Activated T-cell treated with anti-CD3 and anti-CD28 coated beads, Interleukin-2, amount 50 U/mL, for 48 hours (primary cell): ENCODE data around the gene PRG3.
"Not testable (repeated sequence)": the region's sequence is repeated elsewhere in the genome, so short reads cannot be mapped to it uniquely, and the experiment has no call there.

Experiments used
- DNase-seq, 2 experiments: peaks; one replicate each; pipeline ENCODE4 v3.0.0-alpha.2; 2020

The PRG3 gene

GRCh38 chr11:57386178-57386940 is 5.4 kb upstream of the PRG3 start:
- DNase-seq = no peak

GRCh38 chr11:57379732-57380131 is 1.2 kb downstream of the PRG3 start:
- no peak for DNase-seq

GRCh38 chr11:57378186-57378585 is 2.8 kb downstream of the PRG3 start:
- DNase-seq = no peak

GRCh38 chr11:57377107-57377506 is 3.8 kb downstream of the PRG3 start:
- DNase-seq = no peak

GRCh38 chr11:57376095-57377090 is 4.6 kb downstream of the PRG3 start:
- DNase-seq = no peak

GRCh38 chr11:57375490-57375889 is 5.5 kb downstream of the PRG3 start:
- no peak for DNase-seq

- no peak for DNase-seq
Measured at GRCh38 chr11:57374966-57375365, 6.0 kb downstream of the PRG3 start.

GRCh38 chr11:57373146-57373545 is 7.8 kb downstream of the PRG3 start:
- DNase-seq = no peak

- DNase-seq = no peak
Measured at GRCh38 chr11:57370941-57371340, 10.0 kb downstream of the PRG3 start.

GRCh38 chr11:57370251-57370650 is 10.7 kb downstream of the PRG3 start:
- no peak for DNase-seq

GRCh38 chr11:57368845-57369232 is 12.1 kb downstream of the PRG3 start:
- no peak for DNase-seq

- no peak for DNase-seq
Measured at GRCh38 chr11:57368106-57368844, 12.7 kb downstream of the PRG3 start.

- DNase-seq = no peak
Measured at GRCh38 chr11:57364851-57365660, 15.9 kb downstream of the PRG3 start.

GRCh38 chr11:57363131-57364080 is 17.5 kb downstream of the PRG3 start:
- no peak for DNase-seq

- DNase-seq = no peak
Measured at GRCh38 chr11:57361926-57362325, 19.0 kb downstream of the PRG3 start.

GRCh38 chr11:57361420-57361819 is 19.5 kb downstream of the PRG3 start:
- DNase-seq = not testable (repeated sequence)

GRCh38 chr11:57360991-57361390 is 20.0 kb downstream of the PRG3 start:
- DNase-seq = no peak

GRCh38 chr11:57359896-57360690 is 20.9 kb downstream of the PRG3 start:
- no peak for DNase-seq

- DNase-seq = no peak
Measured at GRCh38 chr11:57359396-57359795, 21.6 kb downstream of the PRG3 start.

- no peak for DNase-seq
Measured at GRCh38 chr11:57358991-57359390, 22.0 kb downstream of the PRG3 start.
